BLaER1 (cell line): Measurements from ENCODE around the gene CIPC.
A peak's percentile ranks its signal among the peaks of the same experiment; 100 is the strongest.

Source experiments
- H3K27ac ChIP-seq: shearing (Covaris generic); formaldehyde crosslinking; 2 replicates; pipeline ENCODE4 v1.8.1; 2022
- H3K27me3 ChIP-seq: shearing (Covaris generic); formaldehyde crosslinking; 2 replicates; pipeline ENCODE4 v1.8.1; 2022
- H3K36me3 ChIP-seq: shearing (Covaris generic); formaldehyde crosslinking; 2 replicates; pipeline ENCODE4 v1.8.1; 2022
- H3K4me1 ChIP-seq: shearing (Covaris generic); formaldehyde crosslinking; 2 replicates; pipeline ENCODE4 v1.8.1; 2022
- H3K4me2 ChIP-seq: shearing (Covaris generic); formaldehyde crosslinking; 2 replicates; pipeline ENCODE4 v1.8.1; 2022
- H3K4me3 ChIP-seq: shearing (Covaris generic); formaldehyde crosslinking; 2 replicates; pipeline ENCODE4 v1.8.1; 2022
- H3K9ac ChIP-seq: shearing (Covaris generic); formaldehyde crosslinking; 2 replicates; pipeline ENCODE4 v1.8.1; 2022
- H3K9me3 ChIP-seq: shearing (Covaris generic); formaldehyde crosslinking; 2 replicates; pipeline ENCODE4 v1.8.1; 2022
- H4K20me1 ChIP-seq: shearing (Covaris generic); formaldehyde crosslinking; 2 replicates; pipeline ENCODE4 v1.8.1; 2022
- Cebpa-rat ChIP-seq: shearing (Covaris generic); IDR thresholded peaks from 2 replicates; pipeline ENCODE4 v1.8.1; 2022

The CIPC gene

GRCh38 chr14:77068517-77069200, 29.4 kb upstream of the CIPC start:
- Histone ChIP-seq H3K9me3 (no peaks in the 10 kb centered on the region), H3K27ac (no peak overlapping the region), H3K4me3 (no peak overlapping the region), H3K27me3 (no peaks in the 10 kb centered on the region), H3K36me3 (no peaks in the 10 kb centered on the region), H3K4me2 (no peak overlapping the region), H3K9ac (no peak overlapping the region), H4K20me1 (no peaks in the 10 kb centered on the region), H3K4me1 (peaks cover 33% of the 10 kb centered on the region)
- no peak for TF ChIP-seq Cebpa-rat

GRCh38 chr14:77069551-77069950, 28.5 kb upstream of the CIPC start:
- TF ChIP-seq Cebpa-rat: no peak
- no peaks in the 10 kb centered on the region for H3K9me3 ChIP-seq
- no peaks in the 10 kb centered on the region for H3K36me3 ChIP-seq
- H4K20me1 ChIP-seq: no peaks in the 10 kb centered on the region
- no peak overlapping the region for H3K4me2 ChIP-seq
- H3K9ac ChIP-seq: no peak overlapping the region
- peaks cover 29% of the 10 kb centered on the region for H3K4me1 ChIP-seq
- no peaks in the 10 kb centered on the region for H3K27me3 ChIP-seq
- no peak overlapping the region for H3K4me3 ChIP-seq
- H3K27ac ChIP-seq: no peak overlapping the region

- H3K4me1 ChIP-seq: peaks cover 21% of the 10 kb centered on the region
Measured at GRCh38 chr14:77071938-77072388, 26.1 kb upstream of the CIPC start.

GRCh38 chr14:77074969-77075368, 23.1 kb upstream of the CIPC start:
- Histone ChIP-seq H3K27me3 (no peaks in the 10 kb centered on the region), H4K20me1 (no peaks in the 10 kb centered on the region), H3K27ac (no peak overlapping the region), H3K4me1 (peaks cover 41% of the 10 kb centered on the region), H3K9ac (no peak overlapping the region), H3K36me3 (no peaks in the 10 kb centered on the region), H3K4me3 (no peak overlapping the region), H3K9me3 (peaks cover 2% of the 10 kb centered on the region; the same call in 1 of the 2 replicates), H3K4me2 (no peak overlapping the region)
- no peak for TF ChIP-seq Cebpa-rat

More at GRCh38 chr14:77071938-77072388, 26.1 kb upstream of the CIPC start:
- Histone ChIP-seq H3K27me3 (no peaks in the 10 kb centered on the region), H3K9ac (no peak overlapping the region), H3K27ac (no peak overlapping the region), H3K4me3 (no peak overlapping the region), H3K9me3 (no peaks in the 10 kb centered on the region), H4K20me1 (no peaks in the 10 kb centered on the region), H3K36me3 (no peaks in the 10 kb centered on the region), H3K4me2 (no peak overlapping the region)
- TF ChIP-seq Cebpa-rat: no peak

- H3K9ac ChIP-seq: peak overlapping the region; percentile 17; the same call in 1 of the 2 replicates
- H3K36me3 ChIP-seq: no peaks in the 10 kb centered on the region
- no peak for TF ChIP-seq Cebpa-rat
- H3K27me3 ChIP-seq: no peaks in the 10 kb centered on the region
- H3K27ac ChIP-seq: no peak overlapping the region
- H3K4me1 ChIP-seq: peaks cover 49% of the 10 kb centered on the region
- peak overlapping the region; percentile 64 for H3K4me2 ChIP-seq
- peaks cover 9% of the 10 kb centered on the region for H3K9me3 ChIP-seq
- no peaks in the 10 kb centered on the region for H4K20me1 ChIP-seq
- no peak overlapping the region for H3K4me3 ChIP-seq
Measured at GRCh38 chr14:77076113-77076631, 21.9 kb upstream of the CIPC start.

GRCh38 chr14:77077040-77077439, 21.0 kb upstream of the CIPC start:
- no peaks in the 10 kb centered on the region for H4K20me1 ChIP-seq
- no peaks in the 10 kb centered on the region for H3K27me3 ChIP-seq
- TF ChIP-seq Cebpa-rat: no peak
- peaks cover 57% of the 10 kb centered on the region for H3K4me1 ChIP-seq
- H3K36me3 ChIP-seq: no peaks in the 10 kb centered on the region
- no peak overlapping the region for H3K27ac ChIP-seq
- H3K4me3 ChIP-seq: no peak overlapping the region
- H3K9ac ChIP-seq: no peak overlapping the region
- peak overlapping the region; percentile 64 for H3K4me2 ChIP-seq
- peaks cover 9% of the 10 kb centered on the region for H3K9me3 ChIP-seq

- TF ChIP-seq Cebpa-rat: no peak
- Histone ChIP-seq H3K4me2 (peak overlapping the region; percentile 63), H3K9me3 (peaks cover 9% of the 10 kb centered on the region)
Measured at GRCh38 chr14:77082356-77082755, 15.7 kb upstream of the CIPC start.

GRCh38 chr14:77083082-77083481, 15.0 kb upstream of the CIPC start:
- Histone ChIP-seq H3K4me1 (peaks cover 51% of the 10 kb centered on the region), H3K27ac (peak overlapping the region; percentile 14; the same call in 1 of the 2 replicates)

More at GRCh38 chr14:77082356-77082755, 15.7 kb upstream of the CIPC start:
- peak overlapping the region; percentile 14 for H3K27ac ChIP-seq
- peaks cover 57% of the 10 kb centered on the region for H3K4me1 ChIP-seq
- no peak overlapping the region for H3K4me3 ChIP-seq
- no peaks in the 10 kb centered on the region for H4K20me1 ChIP-seq
- no peak overlapping the region for H3K9ac ChIP-seq
- no peaks in the 10 kb centered on the region for H3K36me3 ChIP-seq
- H3K27me3 ChIP-seq: no peaks in the 10 kb centered on the region

GRCh38 chr14:77084985-77085384, 13.1 kb upstream of the CIPC start:
- H3K27ac ChIP-seq: no peak overlapping the region
- H3K4me3 ChIP-seq: no peak overlapping the region
- no peak overlapping the region for H3K4me2 ChIP-seq
- no peaks in the 10 kb centered on the region for H4K20me1 ChIP-seq
- H3K9me3 ChIP-seq: peaks cover 7% of the 10 kb centered on the region
- peaks cover 39% of the 10 kb centered on the region for H3K4me1 ChIP-seq
- H3K27me3 ChIP-seq: no peaks in the 10 kb centered on the region
- H3K36me3 ChIP-seq: no peaks in the 10 kb centered on the region
- H3K9ac ChIP-seq: no peak overlapping the region
- TF ChIP-seq Cebpa-rat: no peak

More at GRCh38 chr14:77083082-77083481, 15.0 kb upstream of the CIPC start:
- Histone ChIP-seq H3K27me3 (no peaks in the 10 kb centered on the region), H3K9me3 (peaks cover 9% of the 10 kb centered on the region), H3K4me3 (no peak overlapping the region), H4K20me1 (no peaks in the 10 kb centered on the region), H3K4me2 (peak overlapping the region; percentile 63), H3K36me3 (no peaks in the 10 kb centered on the region), H3K9ac (no peak overlapping the region)
- TF ChIP-seq Cebpa-rat: no peak

GRCh38 chr14:77085538-77085937, 12.5 kb upstream of the CIPC start:
- Histone ChIP-seq H3K36me3 (no peaks in the 10 kb centered on the region), H3K4me3 (no peak overlapping the region), H4K20me1 (no peaks in the 10 kb centered on the region), H3K4me1 (peaks cover 33% of the 10 kb centered on the region), H3K9ac (no peak overlapping the region), H3K9me3 (peaks cover 5% of the 10 kb centered on the region), H3K4me2 (no peak overlapping the region), H3K27me3 (no peaks in the 10 kb centered on the region), H3K27ac (no peak overlapping the region)
- no peak for TF ChIP-seq Cebpa-rat
